LHCN-M2 (cell line): ENCODE results near the gene CETN1. TPM values are rescaled to one million over a fixed set of nuclear protein-coding genes. Genes with fewer than 3 reads are reported as not detected.

ENCODE experiments used
- DNase-seq: peaks from one replicate; pipeline ENCODE4 v3.0.0-alpha.2; 2012; ENCODE audit warnings: low read depth
- polyA plus RNA-seq: library from polyadenylated mRNA; unstranded; fragments of >200 nt; gene quantifications from one replicate; pipeline ENCODE4 v1.2.1, GENCODE V29; 2012; ENCODE audit warnings: missing spikeins
- total RNA-seq: library from RNA; depleted of rRNA; stranded (reverse); fragments of >200 nt; gene quantifications from 2 replicates; pipeline ENCODE4 v1.2.3, GENCODE V29; 2014; rRNA removed

CETN1 gene
- not detected in 2 replicates for total RNA-seq
- polyA plus RNA-seq: not detected

- no peak for DNase-seq
Observed at GRCh38 chr18:580154-580553, at the start of gene CETN1. Gene CETN1, plus strand, starts transcription at chr18:580380. Its CDS starts 29 bp downstream, at chr18:580409.

- DNase-seq: no peak
Observed at GRCh38 chr18:532018-532417, 48.2 kb upstream of the CETN1 start.

GRCh38 chr18:532632-533031, 47.5 kb upstream of the CETN1 start:
- no peak for DNase-seq

GRCh38 chr18:533995-534601, 46.1 kb upstream of the CETN1 start:
- no peak for DNase-seq

- DNase-seq: no peak
Observed at GRCh38 chr18:543447-544078, 36.6 kb upstream of the CETN1 start.

- DNase-seq: no peak
Observed at GRCh38 chr18:549967-550366, 30.2 kb upstream of the CETN1 start.

GRCh38 chr18:551404-552061, 28.6 kb upstream of the CETN1 start:
- no peak for DNase-seq

GRCh38 chr18:555705-556457, 24.3 kb upstream of the CETN1 start:
- DNase-seq: no peak

GRCh38 chr18:564708-565561, 15.2 kb upstream of the CETN1 start:
- DNase-seq: no peak

GRCh38 chr18:565562-566061, 14.6 kb upstream of the CETN1 start:
- DNase-seq: no peak

- no peak for DNase-seq
Observed at GRCh38 chr18:567122-567521, 13.1 kb upstream of the CETN1 start.

GRCh38 chr18:568731-569130, 11.4 kb upstream of the CETN1 start:
- no peak for DNase-seq

GRCh38 chr18:570256-570655, 9.9 kb upstream of the CETN1 start:
- no peak for DNase-seq

- no peak for DNase-seq
Observed at GRCh38 chr18:570697-571096, 9.5 kb upstream of the CETN1 start.

GRCh38 chr18:572091-572830, 7.9 kb upstream of the CETN1 start:
- DNase-seq: no peak

- DNase-seq: no peak
Observed at GRCh38 chr18:572831-573289, 7.3 kb upstream of the CETN1 start.

GRCh38 chr18:573385-573784, 6.8 kb upstream of the CETN1 start:
- no peak for DNase-seq

GRCh38 chr18:574149-574860, 5.9 kb upstream of the CETN1 start:
- DNase-seq: no peak

- no peak for DNase-seq
Observed at GRCh38 chr18:574865-575645, 5.1 kb upstream of the CETN1 start.
